Osteocyte (in vitro differentiated cells): Measurements from ENCODE around the gene IKZF4. TPM values are rescaled to one million over a fixed set of nuclear protein-coding genes. Genes with fewer than 3 reads are reported as not detected.

Experiments
- DNase-seq: peaks from one replicate; pipeline ENCODE4 v3.0.0; 2021; ENCODE audit warnings: mixed read lengths; ENCODE audit not compliant: unreplicated experiment; ENCODE audit errors: extremely low spot score
- H3K27ac Mint-ChIP-seq: one replicate; pipeline ENCODE4 v1.8.0; 2021; ENCODE audit warnings: mild to moderate bottlenecking, mixed read lengths; ENCODE audit not compliant: unreplicated experiment
- H3K27me3 Mint-ChIP-seq: one replicate; pipeline ENCODE4 v1.8.0; 2021; ENCODE audit warnings: mixed read lengths; ENCODE audit not compliant: unreplicated experiment
- H3K36me3 Mint-ChIP-seq: one replicate; pipeline ENCODE4 v1.8.0; 2021; ENCODE audit warnings: mixed read lengths; ENCODE audit not compliant: unreplicated experiment
- H3K4me1 Mint-ChIP-seq: one replicate; pipeline ENCODE4 v1.8.0; 2021; ENCODE audit warnings: mixed read lengths; ENCODE audit not compliant: unreplicated experiment
- H3K4me3 Mint-ChIP-seq: one replicate; pipeline ENCODE4 v1.8.0; 2021; ENCODE audit warnings: mild to moderate bottlenecking, moderate library complexity, mixed read lengths; ENCODE audit not compliant: unreplicated experiment
- H3K9me3 Mint-ChIP-seq: one replicate; pipeline ENCODE4 v1.8.0; 2021; ENCODE audit warnings: mixed read lengths; ENCODE audit not compliant: unreplicated experiment
- CTCF ChIP-seq: fragments of 200-600 bp; sonication (generic); IDR thresholded peaks from 2 replicates; pipeline ENCODE4 v1.5.0; 2021; ENCODE audit warnings: antibody characterized with exemption, mild to moderate bottlenecking, moderate library complexity
- long read RNA-seq: library from polyadenylated mRNA; unstranded; transcript quantifications from one replicate; pipeline ENCODE4 v2.0.0, GENCODE V29; 2021
- total RNA-seq: library from RNA; stranded (reverse); gene quantifications from 2 replicates; pipeline ENCODE4 v1.2.1, GENCODE V29; 2021

IKZF4 gene
- total RNA-seq = 8.2 and 10.6 TPM in 2 replicates
- long read RNA-seq = 0 reads

GRCh38 chr12:56020423-56021184 is at the start of gene IKZF4:
Gene IKZF4, plus strand, starts transcription at chr12:56021043. Its CDS starts 451 bp downstream, at chr12:56021494.
- Mint-ChIP-seq H3K9me3 (no peaks in the 10 kb centered on the region), H3K36me3 (peaks cover 4% of the 10 kb centered on the region), H3K27me3 (no peaks in the 10 kb centered on the region), H3K4me3 (peak within 1 kb of the TSS; percentile 63), H3K4me1 (peaks cover 18% of the 10 kb centered on the region), H3K27ac (peak within 1 kb of the TSS; percentile 73)
- no peak for DNase-seq
- no peak for TF ChIP-seq CTCF

GRCh38 chr12:55972042-55972441 is 48.8 kb upstream of the IKZF4 start:
- H3K27me3 Mint-ChIP-seq = no peaks in the 10 kb centered on the region
- TF ChIP-seq CTCF = no peak
- peaks cover 16% of the 10 kb centered on the region for H3K4me1 Mint-ChIP-seq
- no peak for DNase-seq
- H3K4me3 Mint-ChIP-seq = no peak overlapping the region
- H3K27ac Mint-ChIP-seq = no peak overlapping the region
- H3K9me3 Mint-ChIP-seq = no peaks in the 10 kb centered on the region
- H3K36me3 Mint-ChIP-seq = no peaks in the 10 kb centered on the region

- no peak overlapping the region for H3K27ac Mint-ChIP-seq
- H3K4me1 Mint-ChIP-seq = peaks cover 15% of the 10 kb centered on the region
- H3K4me3 Mint-ChIP-seq = no peak overlapping the region
Measured at GRCh38 chr12:55972456-55972855, 48.4 kb upstream of the IKZF4 start.

GRCh38 chr12:55972911-55973598 is 47.8 kb upstream of the IKZF4 start:
- H3K27me3 Mint-ChIP-seq = no peaks in the 10 kb centered on the region
- H3K4me1 Mint-ChIP-seq = peaks cover 10% of the 10 kb centered on the region
- no peaks in the 10 kb centered on the region for H3K9me3 Mint-ChIP-seq
- H3K4me3 Mint-ChIP-seq = no peak overlapping the region
- no peaks in the 10 kb centered on the region for H3K36me3 Mint-ChIP-seq
- no peak overlapping the region for H3K27ac Mint-ChIP-seq
- no peak for TF ChIP-seq CTCF
- no peak for DNase-seq

More at GRCh38 chr12:55972456-55972855, 48.4 kb upstream of the IKZF4 start:
- DNase-seq = no peak
- no peak for TF ChIP-seq CTCF
- Mint-ChIP-seq H3K27me3 (no peaks in the 10 kb centered on the region), H3K9me3 (no peaks in the 10 kb centered on the region), H3K36me3 (no peaks in the 10 kb centered on the region)
